Measurements from ENCODE around the gene H1-8.

H1-8 gene

GRCh38 chr3:129593230-129593594 is 50.2 kb downstream of the H1-8 start (continued):
- TF ChIP-seq TSHZ2 (CRISPR knock-in tag; IDR thresholded peaks at IDR 0.05) (no peak), RARB (CRISPR knock-in tag; IDR thresholded peaks at IDR 0.05) (no peak), TOX (CRISPR knock-in tag; IDR thresholded peaks at IDR 0.05; ENCODE audit: borderline replicate concordance) (no peak), TCF4 (CRISPR knock-in tag; IDR thresholded peaks at IDR 0.05; ENCODE audit: borderline replicate concordance) (no peak), ARNTL (CRISPR knock-in tag; IDR thresholded peaks at IDR 0.05; ENCODE audit: borderline replicate concordance, low read depth) (no peak), CREB5 (CRISPR knock-in tag; IDR thresholded peaks at IDR 0.05; ENCODE audit: low read depth) (no peak), OSR1 (CRISPR knock-in tag; IDR thresholded peaks at IDR 0.05) (no peak), POU6F1 (CRISPR knock-in tag; IDR thresholded peaks at IDR 0.05; ENCODE audit: borderline replicate concordance, low read depth) (no peak)

GRCh38 chr3:129593595-129594339 is 50.8 kb downstream of the H1-8 start:
- TF ChIP-seq ESRRG (CRISPR knock-in tag; IDR thresholded peaks at IDR 0.05): no peak
- TF ChIP-seq RARB (CRISPR knock-in tag; IDR thresholded peaks at IDR 0.05): no peak
- TF ChIP-seq ZFP3 (CRISPR knock-in tag; IDR thresholded peaks at IDR 0.05): no peak
- TF ChIP-seq TCF4 (CRISPR knock-in tag; IDR thresholded peaks at IDR 0.05; ENCODE audit: borderline replicate concordance): no peak
- TF ChIP-seq TOX (CRISPR knock-in tag; IDR thresholded peaks at IDR 0.05; ENCODE audit: borderline replicate concordance): no peak
- TF ChIP-seq ZC3H10 (CRISPR knock-in tag; IDR thresholded peaks at IDR 0.05): no peak
- no peak for TF ChIP-seq POU6F1 (CRISPR knock-in tag; IDR thresholded peaks at IDR 0.05; ENCODE audit: borderline replicate concordance, low read depth)
- TF ChIP-seq ZNF565 (CRISPR knock-in tag; conservative IDR thresholded peaks at IDR 0.05; ENCODE audit: low read depth): no peak
- TF ChIP-seq OSR1 (CRISPR knock-in tag; IDR thresholded peaks at IDR 0.05): no peak
- no peak for TF ChIP-seq GLIS3 (CRISPR knock-in tag; IDR thresholded peaks at IDR 0.05)

GRCh38 chr3:129594409-129594808 is 51.4 kb downstream of the H1-8 start:
- ATAC-seq: no peak
- TF ChIP-seq ZC3H10 (CRISPR knock-in tag; IDR thresholded peaks at IDR 0.05) (no peak), SNAI2 (CRISPR knock-in tag; IDR thresholded peaks at IDR 0.05) (no peak), ZNF70 (CRISPR knock-in tag; IDR thresholded peaks at IDR 0.05) (no peak), TSHZ2 (CRISPR knock-in tag; IDR thresholded peaks at IDR 0.05) (no peak), PATZ1 (CRISPR knock-in tag; IDR thresholded peaks at IDR 0.05; ENCODE audit: borderline replicate concordance) (no peak), POU6F1 (CRISPR knock-in tag; IDR thresholded peaks at IDR 0.05; ENCODE audit: borderline replicate concordance, low read depth) (no peak), PPARA (CRISPR knock-in tag; IDR thresholded peaks at IDR 0.05; ENCODE audit: borderline replicate concordance) (no peak), CSRNP3 (CRISPR knock-in tag; IDR thresholded peaks at IDR 0.05) (no peak), ESRRG (CRISPR knock-in tag; IDR thresholded peaks at IDR 0.05) (no peak), CREB5 (CRISPR knock-in tag; IDR thresholded peaks at IDR 0.05; ENCODE audit: low read depth) (no peak), RARB (CRISPR knock-in tag; IDR thresholded peaks at IDR 0.05) (no peak)

More at GRCh38 chr3:129593595-129594339, 50.8 kb downstream of the H1-8 start:
- ATAC-seq: no peak
